Trophoblast cell (in vitro differentiated cells and primary cell): Measurements from ENCODE around the gene RAB31.

Experiments used
- DNase-seq, 2 donors: peaks; one replicate each; pipeline ENCODE4 v3.0.0-alpha.2; 2016
- H2AFZ ChIP-seq: 2 replicates; pipeline ENCODE4 v1.6.1; 2013; ENCODE audit warnings: low read length, moderate library complexity, mild to moderate bottlenecking; ENCODE audit not compliant: insufficient read depth, poor library complexity
- H2AK5ac ChIP-seq: 2 replicates; pipeline ENCODE4 v1.6.1; 2013; ENCODE audit warnings: mild to moderate bottlenecking, low read length
- H2BK120ac ChIP-seq: 2 replicates; pipeline ENCODE4 v1.6.1; 2013; ENCODE audit warnings: low read length, mild to moderate bottlenecking, moderate library complexity; ENCODE audit not compliant: insufficient read depth, poor library complexity
- H2BK12ac ChIP-seq: 2 replicates; pipeline ENCODE4 v1.6.1; 2013; ENCODE audit warnings: mild to moderate bottlenecking, low read length, moderate library complexity
- H2BK5ac ChIP-seq: 2 replicates; pipeline ENCODE4 v1.6.1; 2013; ENCODE audit warnings: low read length, low read depth, moderate library complexity, mild to moderate bottlenecking; ENCODE audit not compliant: poor library complexity
- H3K14ac ChIP-seq: 2 replicates; pipeline ENCODE4 v1.6.1; 2013; ENCODE audit warnings: mild to moderate bottlenecking, low read length
- H3K18ac ChIP-seq: 2 replicates; pipeline ENCODE4 v1.6.1; 2013; ENCODE audit warnings: mild to moderate bottlenecking, low read length
- H3K23ac ChIP-seq: 2 replicates; pipeline ENCODE4 v1.6.1; 2013; ENCODE audit warnings: low read length
- H3K27ac ChIP-seq: 2 replicates; pipeline ENCODE4 v1.5.1; 2013; ENCODE audit warnings: low read depth, mild to moderate bottlenecking, inconsistent platforms, low read length, moderate library complexity
- H3K27me3 ChIP-seq: 2 replicates; pipeline ENCODE4 v1.6.1; 2013; ENCODE audit warnings: inconsistent platforms, mild to moderate bottlenecking, low read length, moderate library complexity; ENCODE audit not compliant: insufficient read depth
- H3K36me3 ChIP-seq, 2 experiments: 1 replicate in 1 of 2; 2 replicates in 1 of 2; pipeline ENCODE4 v1.6.1; 2013; ENCODE audit warnings: low read length in 2 of 2, mild to moderate bottlenecking in 2 of 2, moderate library complexity in 1 of 2; ENCODE audit not compliant: insufficient read depth in 2 of 2, control insufficient read depth in 1 of 2
- H3K4ac ChIP-seq: 2 replicates; pipeline ENCODE4 v1.6.1; 2013; ENCODE audit warnings: low read depth, mild to moderate bottlenecking, low read length, moderate library complexity
- H3K4me1 ChIP-seq, 2 experiments: 1 replicate in 1 of 2; 2 replicates in 1 of 2; pipeline ENCODE4 v1.6.1; 2013; ENCODE audit warnings: low read length in 2 of 2, mild to moderate bottlenecking in 2 of 2, moderate library complexity in 1 of 2; ENCODE audit not compliant: insufficient read depth in 2 of 2, control insufficient read depth in 1 of 2
- H3K4me2 ChIP-seq: 2 replicates; pipeline ENCODE4 v1.6.1; 2013; ENCODE audit warnings: inconsistent platforms, mild to moderate bottlenecking, low read length, moderate library complexity
- H3K4me3 ChIP-seq: 2 replicates; pipeline ENCODE4 v1.5.1; 2013; ENCODE audit warnings: mild to moderate bottlenecking, low read depth, low read length, inconsistent platforms
- H3K79me1 ChIP-seq: one replicate; pipeline ENCODE4 v1.6.1; 2013; ENCODE audit warnings: low read length
- H3K79me2 ChIP-seq: 2 replicates; pipeline ENCODE4 v1.6.1; 2013; ENCODE audit warnings: low read length, mild to moderate bottlenecking; ENCODE audit not compliant: control insufficient read depth, insufficient read depth, poor library complexity
- H3K9ac ChIP-seq: 2 replicates; pipeline ENCODE4 v1.6.1; 2013; ENCODE audit warnings: mild to moderate bottlenecking, low read length
- H3K9me3 ChIP-seq: 2 replicates; pipeline ENCODE4 v1.6.1; 2013; ENCODE audit warnings: low read depth, mild to moderate bottlenecking, control low read depth, inconsistent platforms, low read length; ENCODE audit not compliant: insufficient read depth
- H4K12ac ChIP-seq: 2 replicates; pipeline ENCODE4 v1.6.1; 2013; ENCODE audit warnings: low read depth, mild to moderate bottlenecking, low read length, moderate library complexity
- H4K8ac ChIP-seq: 2 replicates; pipeline ENCODE4 v1.6.1; 2013; ENCODE audit warnings: low read depth, mild to moderate bottlenecking, low read length, moderate library complexity
- H4K91ac ChIP-seq: one replicate; pipeline ENCODE4 v1.6.1; 2013; ENCODE audit warnings: low read depth, mild to moderate bottlenecking, low read length, moderate library complexity
- WGBS: extraction: QIAGEN DNeasy Blood & Tissue Kit; methylation state at CpG from one replicate; pipeline ENCODE4 v1.1.7; 2013; ENCODE audit warnings: missing lambda C conversion rate; ENCODE audit not compliant: insufficient read length, insufficient coverage; ENCODE audit errors: extremely low coverage; 5-methylcytosine and 5-hydroxymethylcytosine counted together

RAB31 gene

GRCh38 chr18:9694174-9694573 lies 13.9 kb upstream of the RAB31 start:
- Histone ChIP-seq H3K36me3 (no peaks in the 10 kb centered on the region), H4K8ac (no peak overlapping the region), H3K9me3 (no peaks in the 10 kb centered on the region), H4K12ac (no peak overlapping the region), H2BK12ac (no peak overlapping the region), H3K4ac (no peak overlapping the region), H3K27ac (no peak overlapping the region), H3K79me2 (no peaks in the 10 kb centered on the region), H3K14ac (no peak overlapping the region), H2AK5ac (no peak overlapping the region), H4K91ac (no peak overlapping the region), H2BK120ac (no peak overlapping the region), H2AFZ (no peak overlapping the region), H3K27me3 (no peaks in the 10 kb centered on the region), H3K18ac (no peak overlapping the region), H3K4me1 (peaks cover 3 to 4% of the 10 kb centered on the region in 2 experiments), H2BK5ac (no peak overlapping the region), H3K9ac (no peak overlapping the region), H3K23ac (no peak overlapping the region), H3K4me3 (no peak overlapping the region), H3K79me1 (peaks cover 3% of the 10 kb centered on the region), H3K4me2 (no peak overlapping the region)
- DNase-seq, result no peak
- no CpG with 5 or more reads among the region's 5 CpGs for WGBS

GRCh38 chr18:9694952-9695495 lies 13.1 kb upstream of the RAB31 start:
- no CpG with 5 or more reads among the region's 3 CpGs for WGBS
- Histone ChIP-seq H3K27me3 (no peaks in the 10 kb centered on the region), H3K79me1 (peaks cover 3% of the 10 kb centered on the region), H2BK12ac (no peak overlapping the region), H3K14ac (no peak overlapping the region), H3K4me3 (no peak overlapping the region), H3K4me1 (peaks cover 3 to 4% of the 10 kb centered on the region in 2 experiments), H2BK5ac (no peak overlapping the region), H3K4me2 (no peak overlapping the region), H3K9me3 (no peaks in the 10 kb centered on the region), H3K36me3 (no peaks in the 10 kb centered on the region), H3K23ac (no peak overlapping the region), H3K4ac (no peak overlapping the region), H2AFZ (no peak overlapping the region), H3K9ac (no peak overlapping the region), H3K18ac (no peak overlapping the region), H4K12ac (no peak overlapping the region), H2AK5ac (no peak overlapping the region), H2BK120ac (no peak overlapping the region), H4K8ac (no peak overlapping the region), H4K91ac (no peak overlapping the region), H3K27ac (no peak overlapping the region), H3K79me2 (no peaks in the 10 kb centered on the region)
- no peak for DNase-seq

DNA sequence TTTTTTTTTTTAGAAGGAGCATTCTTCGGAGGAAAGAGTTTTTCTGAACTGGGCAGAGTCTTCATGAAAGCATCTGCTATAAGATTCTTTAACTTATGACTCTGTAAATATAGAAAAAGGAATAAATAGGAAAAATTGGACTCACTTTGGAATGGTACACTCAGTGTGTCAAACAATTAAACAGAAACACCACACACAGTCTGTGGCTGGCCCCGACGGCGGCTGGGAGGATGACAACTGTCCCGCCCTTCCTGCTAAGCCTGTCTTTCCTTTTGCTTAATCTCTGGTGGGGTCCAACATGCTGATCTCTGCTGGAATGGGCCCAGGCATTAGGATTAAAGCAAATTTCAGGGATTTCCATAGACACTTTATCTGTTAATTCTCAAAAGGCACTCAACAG lies 12.5 kb upstream of the RAB31 start:
- Histone ChIP-seq H3K4me1 (peaks cover 3 to 4% of the 10 kb centered on the region in 2 experiments), H2BK12ac (no peak overlapping the region), H4K91ac (no peak overlapping the region), H3K27ac (no peak overlapping the region), H3K4me3 (no peak overlapping the region), H4K12ac (no peak overlapping the region), H3K79me1 (peaks cover 3% of the 10 kb centered on the region), H3K36me3 (no peaks in the 10 kb centered on the region), H2AK5ac (no peak overlapping the region), H2BK5ac (no peak overlapping the region), H3K27me3 (no peaks in the 10 kb centered on the region), H3K14ac (no peak overlapping the region), H3K18ac (no peak overlapping the region), H3K23ac (no peak overlapping the region), H2AFZ (no peak overlapping the region), H3K9ac (no peak overlapping the region), H2BK120ac (no peak overlapping the region), H3K4me2 (no peak overlapping the region), H3K79me2 (no peaks in the 10 kb centered on the region), H3K4ac (no peak overlapping the region), H4K8ac (no peak overlapping the region), H3K9me3 (no peaks in the 10 kb centered on the region)
- WGBS, result no CpG with 5 or more reads among the region's 5 CpGs
- DNase-seq, result no peak

GRCh38 chr18:9696112-9696511 lies 12.0 kb upstream of the RAB31 start:
- Histone ChIP-seq H2AK5ac (no peak overlapping the region), H4K8ac (no peak overlapping the region), H3K27ac (no peak overlapping the region), H3K4me3 (no peak overlapping the region), H3K9me3 (no peaks in the 10 kb centered on the region), H3K14ac (no peak overlapping the region), H3K9ac (no peak overlapping the region), H2BK120ac (no peak overlapping the region), H4K91ac (no peak overlapping the region), H2AFZ (no peak overlapping the region), H3K4me2 (no peak overlapping the region), H3K27me3 (no peaks in the 10 kb centered on the region), H3K4ac (no peak overlapping the region), H3K79me2 (no peaks in the 10 kb centered on the region), H4K12ac (no peak overlapping the region), H2BK5ac (no peak overlapping the region), H3K4me1 (peaks cover 3 to 4% of the 10 kb centered on the region in 2 experiments), H3K18ac (no peak overlapping the region), H2BK12ac (no peak overlapping the region), H3K23ac (no peak overlapping the region), H3K79me1 (peaks cover 3% of the 10 kb centered on the region), H3K36me3 (no peaks in the 10 kb centered on the region)
- no peak for DNase-seq
- WGBS, result no CpG with 5 or more reads among the region's 2 CpGs
